ENCODE results near the gene DRAM2. TPM values are rescaled to one million over a fixed set of nuclear protein-coding genes. Genes with fewer than 3 reads are reported as not detected.

DRAM2 gene
- total RNA-seq, 6 experiments from 2014 or later = 16.7 to 37.2 (median 22.9) TPM

GRCh38 chr1:111179968-111180533 lies 40.2 kb upstream of the DRAM2 start:
- intact Hi-C loops (cut with DNase I) = no loop called here
- peaks cover 0 to under 1% (median 0%) of the 10 kb centered on the region in 4 donors for H3K4me1 ChIP-seq
- ATAC-seq = no peak

GRCh38 chr1:111176678-111177077 lies 36.8 kb upstream of the DRAM2 start:
- ATAC-seq (no peak), DNase-seq (no peak)
- Histone ChIP-seq H3K27ac (no peak overlapping the region), H3K9me3 (no peaks in the 10 kb centered on the region), H3K36me3 (peaks cover 0 to 12% (median 0%) of the 10 kb centered on the region in 4 donors), H3K4me3 (no peak overlapping the region), H3K27me3 (no peaks in the 10 kb centered on the region), H3K4me1 (peaks cover 0 to 4% (median 0%) of the 10 kb centered on the region in 4 donors)
- TF ChIP-seq POLR2A (IDR thresholded peaks at IDR 0.05) (no peak), CTCF (IDR thresholded peaks at IDR 0.05) (no peak)
- intact Hi-C loops (cut with DNase I) = no loop called here
- 60% methylated on average over 1 of the region's 1 CpG for WGBS (ENCODE audit: insufficient coverage, low coverage, low lambda C conversion rate, missing lambda C conversion rate)

More at GRCh38 chr1:111179968-111180533, 40.2 kb upstream of the DRAM2 start:
- TF ChIP-seq CTCF (IDR thresholded peaks at IDR 0.05) = no peak
- no peak for TF ChIP-seq POLR2A (IDR thresholded peaks at IDR 0.05)
- no peaks in the 10 kb centered on the region for H3K9me3 ChIP-seq
- H3K36me3 ChIP-seq = peaks cover 0 to 24% (median 4%) of the 10 kb centered on the region in 4 donors
- DNase-seq = no peak
- no peaks in the 10 kb centered on the region for H3K27me3 ChIP-seq
- H3K4me3 ChIP-seq = no peak overlapping the region
- no peak overlapping the region for H3K27ac ChIP-seq

- Histone ChIP-seq H3K9me3 (no peaks in the 10 kb centered on the region), H3K4me1 (peaks cover 0 to 4% (median 0%) of the 10 kb centered on the region in 4 donors), H3K4me3 (no peak overlapping the region), H3K27me3 (no peaks in the 10 kb centered on the region), H3K36me3 (peaks cover 0 to 12% (median 0%) of the 10 kb centered on the region in 4 donors), H3K27ac (no peak overlapping the region)
- peak in 3 of 4 donors; percentile 33 to 69 (median 56) for ATAC-seq
- 67% methylated on average over 2 of the region's 3 CpGs for WGBS (ENCODE audit: insufficient coverage, low coverage, low lambda C conversion rate, missing lambda C conversion rate)
- TF ChIP-seq POLR2A (IDR thresholded peaks at IDR 0.05) (no peak), CTCF (IDR thresholded peaks at IDR 0.05) (no peak)
- no peak for DNase-seq
- intact Hi-C loops (cut with DNase I) = no loop called here
These were observed 35.5 kb upstream of the DRAM2 start for GRCh38 chr1:111175349-111175748.

GRCh38 chr1:111174070-111174469 lies 34.2 kb upstream of the DRAM2 start:
- Histone ChIP-seq H3K4me1 (peaks cover 0 to 4% (median 0%) of the 10 kb centered on the region in 4 donors), H3K4me3 (no peak overlapping the region), H3K9me3 (no peaks in the 10 kb centered on the region), H3K27me3 (no peaks in the 10 kb centered on the region), H3K27ac (no peak overlapping the region), H3K36me3 (peaks cover 0 to 12% (median 0%) of the 10 kb centered on the region in 4 donors)
- intact Hi-C loops (cut with DNase I) = no loop called here
- no peak for TF ChIP-seq POLR2A (IDR thresholded peaks at IDR 0.05)
- no peak for TF ChIP-seq CTCF (IDR thresholded peaks at IDR 0.05)
- DNase-seq = no peak
- no peak for ATAC-seq

GRCh38 chr1:111172463-111172862 lies 32.6 kb upstream of the DRAM2 start:
- no peaks in the 10 kb centered on the region for H3K27me3 ChIP-seq
- intact Hi-C loops (cut with DNase I) = no loop called here
- no peak overlapping the region for H3K4me3 ChIP-seq
- peaks cover 0 to 4% (median 0%) of the 10 kb centered on the region in 4 donors for H3K4me1 ChIP-seq
- DNase-seq = no peak
- ATAC-seq = no peak
- TF ChIP-seq POLR2A (IDR thresholded peaks at IDR 0.05) (no peak), CTCF (IDR thresholded peaks at IDR 0.05) (no peak)
- H3K9me3 ChIP-seq = no peaks in the 10 kb centered on the region
- H3K36me3 ChIP-seq = peaks cover 0 to 8% (median 2%) of the 10 kb centered on the region in 4 donors
- H3K27ac ChIP-seq = no peak overlapping the region

All from right lobe of liver (tissue), 6 donors.